ENCODE data around the gene BAIAP3. TPM values are rescaled to one million over a fixed set of nuclear protein-coding genes. Genes with fewer than 3 reads are reported as not detected.

The BAIAP3 gene
- total and polyA plus RNA-seq, 2 donors (not counting 3 experiments of a cell fraction or from before 2014, with no cell fraction given): 0.36 to 0.66 TPM

- H2AFZ ChIP-seq (ENCODE audit: low read depth, low read length): no peak overlapping the region
- H3K4me2 ChIP-seq (ENCODE audit: insufficient read depth, low read length): no peak overlapping the region
- ChIA-PET POLR2A (interaction anchor here (0.6 kb wide), 1 partner anchor 31 kb away, joined by 3 read pairs; no protein-coding TSS in a partner anchor), CTCF (interaction anchor here (1.1 to 2.4 kb wide), 2 partner anchors 9 to 37 kb away, joined by 3 to 15 read pairs; no protein-coding TSS in a partner anchor)
- dilution Hi-C loops (cut with MboI; ENCODE audit: extremely low pct_ligation_motif_present, low sequenced_read_pairs): no loop called here
- no peak for DNase-seq (ENCODE audit: low read depth, low spot score)
- TF ChIP-seq EZH2 (IDR thresholded peaks at IDR 0.05; ENCODE audit: borderline replicate concordance, low read depth, low read length, severe bottlenecking): no peak
- TF ChIP-seq JUN (IDR thresholded peaks at IDR 0.05; ENCODE audit: borderline replicate concordance, insufficient read depth, insufficient read length, low read depth): no peak
- TF ChIP-seq, protein P1, sequence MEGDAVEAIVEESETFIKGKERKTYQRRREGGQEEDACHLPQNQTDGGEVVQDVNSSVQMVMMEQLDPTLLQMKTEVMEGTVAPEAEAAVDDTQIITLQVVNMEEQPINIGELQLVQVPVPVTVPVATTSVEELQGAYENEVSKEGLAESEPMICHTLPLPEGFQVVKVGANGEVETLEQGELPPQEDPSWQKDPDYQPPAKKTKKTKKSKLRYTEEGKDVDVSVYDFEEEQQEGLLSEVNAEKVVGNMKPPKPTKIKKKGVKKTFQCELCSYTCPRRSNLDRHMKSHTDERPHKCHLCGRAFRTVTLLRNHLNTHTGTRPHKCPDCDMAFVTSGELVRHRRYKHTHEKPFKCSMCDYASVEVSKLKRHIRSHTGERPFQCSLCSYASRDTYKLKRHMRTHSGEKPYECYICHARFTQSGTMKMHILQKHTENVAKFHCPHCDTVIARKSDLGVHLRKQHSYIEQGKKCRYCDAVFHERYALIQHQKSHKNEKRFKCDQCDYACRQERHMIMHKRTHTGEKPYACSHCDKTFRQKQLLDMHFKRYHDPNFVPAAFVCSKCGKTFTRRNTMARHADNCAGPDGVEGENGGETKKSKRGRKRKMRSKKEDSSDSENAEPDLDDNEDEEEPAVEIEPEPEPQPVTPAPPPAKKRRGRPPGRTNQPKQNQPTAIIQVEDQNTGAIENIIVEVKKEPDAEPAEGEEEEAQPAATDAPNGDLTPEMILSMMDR (IDR thresholded peaks at IDR 0.05; ENCODE audit: extremely low read depth in 1 of 2, insufficient read depth in 1 of 2, low read depth in 1 of 2, low read length in 2 of 2): no peak
- no peak for TF ChIP-seq GATA2 (IDR thresholded peaks at IDR 0.05; ENCODE audit: insufficient read depth, insufficient read length, low read depth, low read length)
- TF ChIP-seq FOS (IDR thresholded peaks at IDR 0.05; ENCODE audit: borderline replicate concordance, insufficient read depth, low read length): no peak
- no peak for TF ChIP-seq MAX (IDR thresholded peaks at IDR 0.05; ENCODE audit: insufficient read depth, insufficient read length)
- TF ChIP-seq POLR2A (IDR thresholded peaks at IDR 0.05; ENCODE audit: low read depth, low read length): no peak
- no peak for TF ChIP-seq MYC (IDR thresholded peaks at IDR 0.05; ENCODE audit: low read depth, low read length)
- no peak for TF ChIP-seq POLR2AphosphoS5 (IDR thresholded peaks at IDR 0.05; ENCODE audit: insufficient read depth, low read depth, low read length)
- FAIRE-seq: no peak
- H3K79me2 ChIP-seq (ENCODE audit: control insufficient read depth, insufficient read depth, low read length): no peaks in the 10 kb centered on the region
- H3K27ac ChIP-seq (ENCODE audit: insufficient read depth, low read depth, low read length): no peak overlapping the region
- peaks cover 2% of the 10 kb centered on the region for H3K4me1 ChIP-seq (ENCODE audit: control insufficient read depth, extremely low read depth, insufficient read depth, low read length)
- no peaks in the 10 kb centered on the region for H3K9me1 ChIP-seq (replicated peaks; ENCODE audit: control insufficient read depth, extremely low read depth, insufficient read depth, low read length)
- intact Hi-C loops (cut with micrococcal nuclease): no loop called here
- no peak overlapping the region for H3K4me3 ChIP-seq (replicated peaks in 1 of 3; ENCODE audit: insufficient read depth in 1 of 3, low read depth in 1 of 3, low read length in 3 of 3)
- H3K9me3 ChIP-seq (replicated peaks; ENCODE audit: control insufficient read depth, insufficient read depth, low read length): no peaks in the 10 kb centered on the region
- no peaks in the 10 kb centered on the region for H3K36me3 ChIP-seq (ENCODE audit: control insufficient read depth in 2 of 2, extremely low read depth in 1 of 2, insufficient read depth in 2 of 2, low read length in 2 of 2)
- no peaks in the 10 kb centered on the region for H3K27me3 ChIP-seq (ENCODE audit: control insufficient read depth in 2 of 2, insufficient read depth in 2 of 2, low read length in 2 of 2)
- no TSS peak for BruUV-seq (replicated peaks)
- no peaks in the 10 kb centered on the region for H4K20me1 ChIP-seq (replicated peaks; ENCODE audit: control insufficient read depth, extremely low read depth, insufficient read depth, low read length)
- no peak overlapping the region for H3K9ac ChIP-seq (replicated peaks; ENCODE audit: extremely low read depth, insufficient read depth, low read length)
These were observed 34.2 kb upstream of the BAIAP3 start for GRCh38 chr16:1299012-1299867.
